GM12874 (cell line): ENCODE data around the gene SLC11A2.

Source experiments
- TF ChIP-seq, protein P1 (sequence below): IDR thresholded peaks from 2 replicates; pipeline ENCODE4 v1.5.1; 2011; ENCODE audit warnings: low read depth, mild to moderate bottlenecking, control low read depth, low read length, moderate library complexity; ENCODE audit not compliant: insufficient read depth

The SLC11A2 gene

GRCh38 chr12:51013441-51013840, 12.7 kb downstream of the SLC11A2 start:
- TF ChIP-seq, protein P1, sequence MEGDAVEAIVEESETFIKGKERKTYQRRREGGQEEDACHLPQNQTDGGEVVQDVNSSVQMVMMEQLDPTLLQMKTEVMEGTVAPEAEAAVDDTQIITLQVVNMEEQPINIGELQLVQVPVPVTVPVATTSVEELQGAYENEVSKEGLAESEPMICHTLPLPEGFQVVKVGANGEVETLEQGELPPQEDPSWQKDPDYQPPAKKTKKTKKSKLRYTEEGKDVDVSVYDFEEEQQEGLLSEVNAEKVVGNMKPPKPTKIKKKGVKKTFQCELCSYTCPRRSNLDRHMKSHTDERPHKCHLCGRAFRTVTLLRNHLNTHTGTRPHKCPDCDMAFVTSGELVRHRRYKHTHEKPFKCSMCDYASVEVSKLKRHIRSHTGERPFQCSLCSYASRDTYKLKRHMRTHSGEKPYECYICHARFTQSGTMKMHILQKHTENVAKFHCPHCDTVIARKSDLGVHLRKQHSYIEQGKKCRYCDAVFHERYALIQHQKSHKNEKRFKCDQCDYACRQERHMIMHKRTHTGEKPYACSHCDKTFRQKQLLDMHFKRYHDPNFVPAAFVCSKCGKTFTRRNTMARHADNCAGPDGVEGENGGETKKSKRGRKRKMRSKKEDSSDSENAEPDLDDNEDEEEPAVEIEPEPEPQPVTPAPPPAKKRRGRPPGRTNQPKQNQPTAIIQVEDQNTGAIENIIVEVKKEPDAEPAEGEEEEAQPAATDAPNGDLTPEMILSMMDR, result no peak

DNA sequence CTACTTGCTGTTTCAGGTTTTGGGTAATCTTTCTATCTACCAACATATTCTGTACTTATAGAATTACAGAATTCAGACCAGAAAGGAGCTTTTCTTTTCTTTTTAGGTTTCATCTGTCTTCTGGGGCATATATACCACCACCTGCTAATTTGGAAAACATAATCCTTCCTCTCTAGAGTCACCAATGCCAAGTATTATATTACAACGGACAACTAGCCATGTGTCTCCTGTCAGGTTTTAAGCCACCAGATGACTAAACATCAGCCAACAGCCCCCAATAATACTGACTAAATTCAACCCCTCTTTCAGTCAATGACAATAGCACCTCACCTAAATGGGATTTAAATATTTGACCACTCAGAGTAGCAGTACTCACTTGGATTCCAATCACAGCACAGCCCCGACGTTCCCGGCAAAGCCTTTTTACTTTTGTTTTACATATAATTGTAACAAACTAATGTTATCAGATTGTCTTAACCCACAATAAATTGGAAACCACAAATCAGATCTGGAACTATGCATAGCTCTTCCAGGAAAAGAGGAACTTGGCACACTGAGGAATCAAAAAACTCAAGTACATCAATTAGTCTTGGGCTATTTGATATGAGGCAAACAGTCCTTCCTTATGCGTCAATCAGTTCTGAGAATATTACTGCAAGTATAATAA, 13.5 kb downstream of the SLC11A2 start:
- TF ChIP-seq, protein P1, result no peak

DNA sequence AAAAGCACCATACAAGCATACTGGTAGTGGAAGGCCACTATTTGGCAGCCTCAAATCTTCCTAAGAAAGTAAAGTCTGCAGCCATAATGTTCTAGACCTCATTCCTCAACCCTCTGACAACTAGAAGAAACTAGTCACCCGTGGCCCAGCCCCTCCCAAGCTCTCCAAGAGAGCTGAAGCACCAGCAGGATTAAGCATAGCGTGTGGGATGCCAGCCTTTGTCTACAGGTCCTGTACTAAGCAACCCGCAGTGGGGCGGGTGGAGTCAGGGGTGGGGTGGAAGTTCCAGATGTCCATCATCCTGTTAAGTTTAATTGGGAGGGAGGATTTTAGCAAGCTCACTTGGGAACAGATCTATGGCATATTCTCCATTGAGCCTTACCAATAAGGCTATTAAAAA, 14.2 kb downstream of the SLC11A2 start:
- TF ChIP-seq, protein P1, result no peak

DNA sequence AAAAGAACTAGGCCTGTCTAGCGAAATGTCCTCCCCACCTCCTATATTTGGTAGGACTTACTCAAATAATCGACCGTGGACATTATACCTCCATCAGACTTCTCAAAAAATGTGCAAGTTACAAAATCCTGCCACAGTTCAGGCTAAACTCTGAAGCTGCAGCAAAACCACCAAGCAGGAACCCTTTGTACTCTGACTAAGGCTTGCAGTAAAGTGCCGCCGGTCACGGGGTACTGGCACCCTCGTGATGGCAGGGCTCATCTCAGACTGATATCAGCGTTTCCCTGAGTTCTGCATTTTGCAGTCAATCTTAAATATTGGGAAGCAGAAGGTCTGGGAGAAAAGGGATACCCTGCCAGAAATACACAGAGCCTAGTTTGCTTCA, 17.1 kb downstream of the SLC11A2 start:
- TF ChIP-seq, protein P1, result no peak

- TF ChIP-seq, protein P1, result no peak
Measured at GRCh38 chr12:51008329-51009055, 17.7 kb downstream of the SLC11A2 start.

DNA sequence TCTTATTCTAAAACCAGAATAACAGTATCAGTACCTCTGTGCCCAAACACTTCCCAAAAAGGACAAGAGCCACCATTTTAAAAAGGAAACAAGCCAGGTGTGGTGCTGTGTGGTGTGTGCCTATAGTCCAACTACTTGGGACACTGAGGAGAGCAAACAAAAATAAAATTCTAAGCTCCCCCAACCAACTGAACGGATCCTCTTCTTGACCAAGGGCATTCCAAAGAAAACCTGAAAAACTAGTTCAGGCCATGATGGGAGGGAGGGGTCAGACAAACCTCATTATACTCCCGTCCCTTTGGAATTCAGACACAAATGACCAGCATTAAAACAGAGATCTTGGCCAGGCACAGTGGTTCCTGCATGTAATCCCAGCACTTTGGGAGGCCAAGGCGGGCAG, 20.5 kb downstream of the SLC11A2 start:
- TF ChIP-seq, protein P1, result no peak

GRCh38 chr12:51005030-51005429, 21.2 kb downstream of the SLC11A2 start:
- TF ChIP-seq, protein P1, result no peak
